Stimulated activated CD4-positive, alpha-beta T cell treated with anti-CD3 and anti-CD28 coated beads, Interleukin-1b, Interleukin-23, amount 100 ng/mL, for 24 hours (primary cell): ENCODE data around the gene ERVH48-1.
"Not testable (repeated sequence)": the region's sequence is repeated elsewhere in the genome, so short reads cannot be mapped to it uniquely, and the experiment has no call there.

Source experiments
- DNase-seq, 4 experiments: peaks; one replicate each; pipeline ENCODE4 v3.0.0-alpha.2; 2020; ENCODE audit warnings: low read depth in 4 of 4, low spot score in 1 of 4

The ERVH48-1 gene

DNA sequence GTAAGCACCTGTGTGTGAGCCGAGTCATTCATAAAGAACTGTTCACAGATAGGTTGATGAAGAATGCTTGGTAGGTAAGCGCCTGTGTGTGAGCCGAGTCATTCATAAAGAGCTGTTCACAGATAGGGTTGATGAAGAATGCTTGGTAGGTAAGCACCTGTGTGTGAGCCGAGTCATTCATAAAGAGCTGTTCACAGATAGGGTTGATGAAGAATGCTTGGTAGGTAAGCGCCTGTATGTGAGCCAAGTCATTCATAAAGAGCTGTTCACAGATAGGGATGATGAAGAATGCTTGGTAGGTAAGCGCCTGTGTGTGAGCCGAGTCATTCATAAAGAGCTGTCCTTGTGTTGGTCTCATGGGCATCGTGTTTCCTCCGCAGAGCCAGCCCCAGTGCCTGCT is 16.9 kb downstream of the ERVH48-1 start:
- DNase-seq = not testable (repeated sequence)

DNA sequence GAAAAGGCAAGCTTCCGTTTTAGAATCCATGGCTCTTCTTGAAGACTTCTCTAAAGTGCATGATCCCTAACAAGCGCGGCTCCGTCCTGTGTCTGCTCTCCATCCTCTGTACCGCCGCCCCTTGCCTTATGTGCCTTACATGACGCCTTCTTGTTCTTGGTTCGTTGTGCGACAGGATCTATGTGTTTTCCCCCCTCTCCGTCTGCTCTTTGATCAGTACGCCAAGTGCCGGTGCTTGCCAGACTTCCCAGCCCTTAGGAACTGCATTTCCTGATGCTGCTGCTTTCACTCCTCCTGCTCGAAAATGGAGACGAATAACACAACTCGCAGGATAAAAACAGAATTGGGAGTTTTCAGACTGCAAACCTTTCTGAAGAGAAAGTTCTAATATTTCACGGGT is 19.2 kb downstream of the ERVH48-1 start:
- DNase-seq = no peak

DNA sequence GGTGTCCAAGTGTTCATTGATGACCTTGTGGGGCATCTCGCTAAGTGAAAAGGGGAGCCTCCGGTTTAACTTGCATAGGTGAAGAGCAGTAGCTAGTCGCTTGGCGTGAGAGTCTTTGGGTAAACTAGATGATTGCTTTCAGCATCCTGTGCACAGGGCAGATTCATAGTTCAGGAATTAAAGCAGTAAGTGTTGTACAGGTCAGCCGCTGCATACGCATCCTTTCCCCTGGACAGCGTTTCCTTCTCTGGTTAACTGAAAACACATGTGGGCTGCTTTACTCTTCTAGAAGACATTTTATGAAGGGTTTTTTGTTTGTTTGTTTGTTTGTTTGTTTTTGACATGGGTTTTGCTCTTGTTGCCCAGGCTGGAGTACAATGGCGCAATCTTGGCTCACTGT is 20.2 kb downstream of the ERVH48-1 start:
- DNase-seq = no peak

DNA sequence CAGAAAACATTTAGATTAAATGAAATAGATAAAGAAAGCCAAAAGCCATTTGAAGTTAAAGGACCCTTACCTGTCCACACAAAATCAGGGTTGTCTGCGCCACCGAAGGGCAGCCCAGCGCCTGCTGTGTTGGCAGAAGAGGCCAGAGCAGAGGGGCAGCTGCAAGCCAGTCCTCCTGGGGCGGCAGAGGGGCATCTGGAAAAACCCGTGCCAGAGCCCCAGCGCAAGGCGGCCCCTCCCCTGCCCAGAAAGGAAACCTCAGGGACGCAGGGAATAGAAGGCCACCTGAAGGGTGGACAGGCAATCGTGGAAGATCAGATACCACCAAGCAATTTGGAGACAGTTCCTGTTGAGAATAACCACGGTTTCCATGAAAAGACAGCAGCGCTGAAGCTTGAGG is 21.6 kb downstream of the ERVH48-1 start:
- DNase-seq = no peak

DNA sequence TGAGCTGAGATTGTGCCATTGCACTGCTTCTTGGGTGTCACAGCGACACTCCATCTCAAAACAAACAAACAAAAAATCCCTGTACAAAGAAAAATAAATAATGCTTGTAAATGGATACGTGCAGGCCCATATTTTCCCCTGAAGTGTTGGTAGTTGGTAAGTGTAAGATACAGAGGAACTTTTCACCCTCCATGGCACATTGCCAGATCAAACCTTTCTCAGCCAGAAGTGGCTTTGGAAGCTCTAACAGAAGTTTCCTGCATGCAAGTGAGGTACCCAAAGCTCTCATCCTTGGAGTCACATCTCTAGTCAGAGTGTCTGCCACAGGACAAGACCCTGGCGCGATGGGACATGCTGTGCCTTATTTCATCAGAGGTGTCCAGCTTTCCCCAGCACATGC is 25.0 kb downstream of the ERVH48-1 start:
- DNase-seq = no peak

DNA sequence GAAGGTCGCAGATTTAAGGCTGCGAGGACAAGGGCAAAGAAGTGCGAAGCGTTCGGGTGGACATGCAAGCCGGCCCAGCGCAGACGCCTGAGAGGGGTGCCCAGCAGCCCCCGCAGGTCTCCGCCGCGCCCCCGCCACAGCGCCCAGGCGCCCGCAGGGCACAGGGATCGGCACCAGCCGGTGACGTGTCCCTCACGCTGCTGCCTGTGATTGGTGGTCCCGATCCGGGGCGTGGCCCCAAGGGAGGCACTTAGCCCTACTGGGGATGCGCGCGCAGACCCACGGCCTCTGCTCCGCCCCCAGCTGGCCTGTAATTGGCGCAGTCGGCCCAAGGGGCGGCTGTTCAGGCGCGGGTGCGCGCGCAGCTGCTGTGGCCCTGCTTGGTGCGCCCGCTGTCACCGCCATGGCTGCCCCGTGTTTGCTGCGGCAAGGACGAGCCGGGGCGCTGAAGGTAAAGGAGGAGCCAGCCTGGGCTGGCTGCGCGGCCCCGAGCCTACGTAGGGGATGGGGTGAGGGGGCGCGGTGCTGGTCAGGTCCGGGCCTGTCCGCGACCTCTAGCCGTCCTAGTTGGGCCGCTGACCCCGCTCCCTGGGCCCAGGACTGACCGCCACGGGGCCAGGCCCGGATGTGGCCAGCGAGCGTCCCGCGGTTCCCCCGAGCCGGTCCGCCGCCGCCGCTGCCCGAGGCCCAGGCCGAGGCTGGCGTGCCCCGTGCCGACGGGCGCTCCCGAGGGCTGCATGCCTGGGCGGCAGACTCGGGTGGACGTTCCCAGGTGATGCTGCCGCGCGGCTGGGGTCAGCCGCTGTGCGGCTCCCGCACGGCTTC is 32.3 kb downstream of the ERVH48-1 start, which contains the start of gene NDUFV3:
Gene NDUFV3, plus strand, starts transcription at position 379 of the 825 bp plus-strand sequence. Its CDS starts 25 bp downstream, at position 404.
- peak; percentile 99 to 100 (median 100) for DNase-seq

DNA sequence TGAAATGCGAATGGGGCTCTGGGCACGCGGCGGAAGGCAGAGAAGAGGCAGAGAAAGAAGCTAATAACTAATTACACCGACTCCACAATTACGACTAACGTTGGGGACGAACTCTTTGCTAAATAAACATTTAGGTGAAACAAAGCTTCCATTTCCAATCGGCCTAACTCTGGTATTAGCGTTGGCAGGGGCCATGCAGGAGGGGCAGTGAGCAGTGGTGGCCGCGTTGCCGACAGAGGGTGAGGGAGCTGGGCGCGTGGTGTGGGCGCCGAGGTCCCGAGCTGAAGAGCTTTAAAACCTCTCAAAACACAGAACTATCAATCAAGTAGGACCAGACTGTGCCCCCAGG is 32.9 kb downstream of the ERVH48-1 start:
- DNase-seq = no peak

DNA sequence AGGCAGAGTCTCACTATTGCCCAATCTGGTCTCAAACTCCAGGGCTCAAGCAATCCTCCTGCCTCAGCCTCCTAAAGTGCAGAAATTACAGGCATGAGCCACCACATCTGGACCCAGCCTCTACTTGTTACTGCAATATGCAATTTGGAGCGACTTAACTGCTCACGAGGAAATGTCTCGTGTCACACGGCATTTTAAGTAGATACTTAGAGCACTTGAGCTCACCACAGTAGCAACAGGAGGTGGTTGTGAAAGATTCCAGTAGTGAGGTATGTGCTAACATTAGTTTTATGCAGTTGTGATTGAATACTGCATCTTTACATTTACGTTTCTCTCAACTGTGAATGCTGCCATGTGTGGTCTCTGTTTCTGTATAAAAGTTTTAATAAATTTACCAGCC is 38.1 kb downstream of the ERVH48-1 start:
- no peak for DNase-seq

DNA sequence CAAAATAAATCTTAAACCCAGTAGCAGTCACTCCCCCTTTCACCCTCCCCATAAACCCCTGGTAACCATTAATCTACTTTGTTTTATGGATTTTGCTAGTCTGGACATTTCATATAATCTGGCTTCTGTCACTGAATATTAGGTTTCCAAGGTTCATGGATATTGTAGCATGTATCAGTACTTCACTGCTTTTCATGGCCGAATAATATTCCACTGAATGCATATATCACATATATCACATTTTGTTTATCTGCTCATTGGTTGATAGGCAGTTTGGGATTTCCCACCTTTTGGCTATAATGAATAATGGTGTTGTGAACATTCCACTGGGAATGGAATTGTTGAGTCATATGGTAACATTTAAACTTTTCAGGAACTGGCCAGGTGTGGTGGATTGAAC is 41.5 kb downstream of the ERVH48-1 start:
- DNase-seq = no peak

DNA sequence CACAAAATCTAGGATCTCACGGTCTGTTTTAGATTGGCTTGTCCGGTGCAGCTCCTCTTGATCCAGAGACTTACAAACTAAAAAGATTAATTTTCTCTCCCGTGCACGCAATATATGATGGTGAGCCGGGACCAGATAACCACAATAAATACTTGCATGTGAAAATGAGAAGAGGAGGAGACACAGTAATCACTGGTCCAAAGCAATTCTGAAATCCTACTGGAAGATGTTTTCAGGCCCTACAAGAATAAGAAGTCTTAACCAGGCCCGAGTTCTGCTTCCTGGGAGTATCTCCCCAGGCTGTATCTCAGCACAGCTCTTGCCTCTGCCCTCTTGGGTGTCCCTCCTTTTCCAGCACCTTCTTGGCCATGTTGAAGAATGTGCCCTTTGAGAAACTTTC is 45.1 kb downstream of the ERVH48-1 start:
- no peak for DNase-seq

DNA sequence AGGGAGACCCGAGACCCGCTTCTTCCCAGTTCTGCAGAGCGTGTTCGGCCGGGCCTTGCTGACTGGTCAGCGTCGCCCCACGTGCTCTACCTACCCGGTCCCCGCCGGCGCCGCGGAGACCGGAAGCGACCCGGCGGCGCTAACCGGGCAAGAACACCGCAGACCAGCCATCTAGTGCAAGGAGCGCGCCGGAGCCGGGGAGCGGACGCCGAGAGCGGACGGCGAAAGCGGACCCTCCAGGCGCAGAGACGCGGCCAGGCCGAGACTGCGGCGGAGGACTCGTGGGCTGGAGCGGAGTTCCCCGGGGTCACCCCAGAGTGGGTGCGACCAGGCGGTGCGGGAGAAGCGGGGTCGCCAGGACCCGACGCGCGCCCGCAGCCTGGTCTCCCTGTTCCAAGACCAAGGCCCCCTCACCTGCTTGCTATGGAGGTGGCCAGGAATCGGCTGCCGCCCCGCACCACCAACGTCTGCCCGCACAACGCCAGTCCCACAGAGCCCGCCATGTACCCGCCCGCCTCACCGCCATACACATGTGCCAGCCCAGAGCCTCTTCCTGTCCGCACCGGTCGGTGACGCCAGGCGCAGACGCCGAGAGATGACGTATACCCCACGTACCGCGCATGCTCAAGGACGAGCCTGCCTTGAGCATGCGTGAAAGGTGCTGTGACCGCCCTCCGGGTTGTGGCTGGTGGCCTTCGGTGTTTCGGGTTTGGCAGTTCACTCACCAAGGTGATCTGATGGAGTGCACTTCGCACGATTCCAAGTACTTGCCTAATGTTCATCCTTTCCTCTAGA is 46.2 kb downstream of the ERVH48-1 start, which contains the start of gene WDR4:
Gene WDR4, minus strand, starts transcription at position 547 of the 795 bp plus-strand sequence. Its CDS starts 44 bp downstream, at position 503.
- peak; percentile 95 to 98 (median 97) for DNase-seq

DNA sequence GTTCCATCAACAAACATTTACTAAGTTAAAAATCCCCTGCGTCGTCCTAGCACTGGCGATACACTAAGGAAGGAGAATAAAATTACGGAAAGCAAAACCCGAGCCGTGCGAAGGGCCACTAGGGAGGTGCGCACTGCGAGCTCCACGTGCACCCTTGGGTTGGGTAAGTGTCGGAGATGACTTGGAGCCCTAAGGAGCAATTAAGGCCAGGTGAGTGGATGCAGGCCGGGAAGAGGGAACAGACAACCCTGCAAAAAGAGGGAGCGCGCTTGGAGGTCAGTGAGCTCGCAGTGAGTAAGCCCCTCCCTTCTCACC is 46.8 kb downstream of the ERVH48-1 start:
- DNase-seq = peak in 1 of 4 experiments; percentile 7

DNA sequence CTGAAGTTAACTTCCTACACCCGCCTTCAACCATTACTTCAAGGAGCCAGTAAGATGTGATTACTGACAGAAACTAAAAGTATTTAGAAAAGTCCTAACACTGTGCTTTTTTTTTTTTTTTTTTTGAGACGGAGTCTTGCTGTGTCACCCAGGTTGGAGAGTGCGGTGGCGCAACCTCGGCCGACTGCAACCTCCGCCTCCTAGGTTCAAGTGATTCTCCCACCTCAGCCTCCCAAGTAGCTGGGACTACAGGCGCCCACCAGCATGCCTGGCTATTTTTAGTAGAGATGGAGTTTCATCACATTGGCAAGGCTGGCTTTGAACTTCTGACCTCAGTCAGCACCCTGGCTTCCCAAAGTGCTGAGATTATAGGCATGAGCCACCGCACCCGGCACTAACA is 49.6 kb downstream of the ERVH48-1 start:
- DNase-seq = not testable (repeated sequence)

DNA sequence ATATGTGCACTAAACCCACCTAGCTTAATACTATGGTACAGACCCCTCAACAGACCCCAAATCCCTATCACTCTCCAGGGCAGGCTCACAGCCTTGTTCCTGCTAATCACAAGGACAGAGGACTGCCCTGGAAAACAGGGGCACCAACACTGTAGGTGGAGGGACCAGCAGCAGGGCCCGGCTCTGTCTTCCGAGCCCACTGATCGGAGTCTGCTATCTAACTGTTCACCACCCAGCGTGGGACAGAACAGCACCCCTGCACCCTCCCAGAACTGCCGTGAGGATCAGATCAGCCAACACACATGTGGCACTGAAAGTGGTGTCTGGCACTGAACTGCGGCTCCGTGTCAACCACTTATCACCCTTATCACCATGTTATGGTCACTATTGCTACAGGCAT is 52.3 kb downstream of the ERVH48-1 start:
- no peak for DNase-seq

DNA sequence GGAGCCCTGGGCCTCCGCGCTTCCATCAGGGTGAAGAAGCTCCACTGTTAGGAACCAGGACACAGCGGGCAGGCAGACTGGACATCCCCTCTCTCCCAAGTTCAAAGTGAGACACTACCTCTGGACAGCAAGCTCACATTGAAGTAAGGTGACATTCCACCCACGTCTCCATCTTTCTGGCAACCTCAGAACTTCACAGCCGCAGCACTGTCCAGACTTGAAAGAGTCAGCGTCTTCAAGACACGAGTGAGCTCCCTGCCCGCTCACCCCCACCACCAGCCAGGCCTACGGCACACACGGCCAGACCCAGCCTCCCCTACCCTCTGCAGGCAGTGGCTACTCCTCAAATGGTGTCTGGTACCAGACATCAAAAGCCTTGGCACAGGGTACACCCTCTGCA is 57.2 kb downstream of the ERVH48-1 start:
- no peak for DNase-seq
